Measurements from ENCODE around the gene PPFIA2. TPM values are rescaled to one million over a fixed set of nuclear protein-coding genes. Genes with fewer than 3 reads are reported as not detected.

The PPFIA2 gene
- total RNA-seq, 2 experiments from 2014 or later: not detected

GRCh38 chr12:81255947-81256346 is 503.2 kb downstream of the PPFIA2 start:
- TF ChIP-seq CTCF (IDR thresholded peaks at IDR 0.05): no peak
- Histone ChIP-seq H3K9me3 (ENCODE audit: control insufficient read depth in 1 of 2, insufficient read depth in 1 of 2, low read length in 2 of 2) (no peaks in the 10 kb centered on the region), H3K4me3 (ENCODE audit: low read length) (no peak overlapping the region), H3K27ac (ENCODE audit: low read depth in 1 of 2, low read length in 2 of 2) (no peak overlapping the region), H3K27me3 (ENCODE audit: control insufficient read depth in 1 of 2, insufficient read depth in 2 of 2, low read length in 2 of 2) (no peaks in the 10 kb centered on the region), H3K36me3 (ENCODE audit: insufficient read depth, low read length) (no peaks in the 10 kb centered on the region), H3K4me1 (ENCODE audit: insufficient read depth, low read length) (no peaks in the 10 kb centered on the region)
- no peaks in the 10 kb centered on the region for H3K9me3 Mint-ChIP-seq
- no peak for DNase-seq
- ChIA-PET POLR2A (no interaction called here), CTCF (no interaction called here)
- no peaks in the 10 kb centered on the region for H3K4me1 Mint-ChIP-seq (ENCODE audit: low read depth)
- no peaks in the 10 kb centered on the region for H3K36me3 Mint-ChIP-seq (ENCODE audit: low read depth)
- no peaks in the 10 kb centered on the region for H3K27me3 Mint-ChIP-seq
- no peak for ATAC-seq (ENCODE audit: poor library complexity)
- no peak overlapping the region for H3K27ac Mint-ChIP-seq
- H3K4me3 Mint-ChIP-seq: no peak overlapping the region
- intact Hi-C loops (cut with DNase I, micrococcal nuclease): no loop called here

GRCh38 chr12:81255456-81255855 is 503.7 kb downstream of the PPFIA2 start:
- no peaks in the 10 kb centered on the region for H3K4me1 ChIP-seq (ENCODE audit: insufficient read depth, low read length)
- Mint-ChIP-seq H3K9me3 (no peaks in the 10 kb centered on the region), H3K27me3 (no peaks in the 10 kb centered on the region), H3K27ac (no peak overlapping the region), H3K36me3 (ENCODE audit: low read depth) (no peaks in the 10 kb centered on the region), H3K4me1 (ENCODE audit: low read depth) (no peaks in the 10 kb centered on the region), H3K4me3 (no peak overlapping the region)
- DNase-seq: no peak
- no peaks in the 10 kb centered on the region for H3K9me3 ChIP-seq (ENCODE audit: control insufficient read depth in 1 of 2, insufficient read depth in 1 of 2, low read length in 2 of 2)
- POLR2A ChIA-PET: no interaction called here
- no peak for TF ChIP-seq CTCF (IDR thresholded peaks at IDR 0.05)
- H3K4me3 ChIP-seq (ENCODE audit: low read length): no peak overlapping the region
- H3K36me3 ChIP-seq (ENCODE audit: insufficient read depth, low read length): no peaks in the 10 kb centered on the region
- no peak overlapping the region for H3K27ac ChIP-seq (ENCODE audit: low read depth in 1 of 2, low read length in 2 of 2)
- CTCF ChIA-PET: no interaction called here
- intact Hi-C loops (cut with DNase I, micrococcal nuclease): no loop called here
- H3K27me3 ChIP-seq (ENCODE audit: control insufficient read depth in 1 of 2, insufficient read depth in 2 of 2, low read length in 2 of 2): no peaks in the 10 kb centered on the region
- no peak for ATAC-seq (ENCODE audit: poor library complexity)

GRCh38 chr12:81253360-81253759 is 505.8 kb downstream of the PPFIA2 start:
- Mint-ChIP-seq H3K27ac (no peak overlapping the region), H3K27me3 (no peaks in the 10 kb centered on the region), H3K36me3 (ENCODE audit: low read depth) (no peaks in the 10 kb centered on the region), H3K4me3 (no peak overlapping the region), H3K9me3 (peaks cover 1% of the 10 kb centered on the region), H3K4me1 (ENCODE audit: low read depth) (no peaks in the 10 kb centered on the region)
- no peak for ATAC-seq (ENCODE audit: poor library complexity)
- Histone ChIP-seq H3K4me3 (ENCODE audit: low read length) (no peak overlapping the region), H3K9me3 (ENCODE audit: control insufficient read depth in 1 of 2, insufficient read depth in 1 of 2, low read length in 2 of 2) (no peaks in the 10 kb centered on the region), H3K27me3 (ENCODE audit: control insufficient read depth in 1 of 2, insufficient read depth in 2 of 2, low read length in 2 of 2) (no peaks in the 10 kb centered on the region), H3K36me3 (ENCODE audit: insufficient read depth, low read length) (no peaks in the 10 kb centered on the region), H3K4me1 (ENCODE audit: insufficient read depth, low read length) (no peaks in the 10 kb centered on the region), H3K27ac (ENCODE audit: low read depth in 1 of 2, low read length in 2 of 2) (no peak overlapping the region)
- ChIA-PET CTCF (no interaction called here), POLR2A (no interaction called here)
- no peak for DNase-seq
- intact Hi-C loops (cut with DNase I, micrococcal nuclease): no loop called here
- TF ChIP-seq CTCF (IDR thresholded peaks at IDR 0.05): no peak
